HG02642 (cell line): ENCODE results near the gene ADORA1.

Experiments used
- ATAC-seq: cut with Tn5 transposase; IDR thresholded peaks from one replicate; pipeline ENCODE4 v1.9.1; 2021; ENCODE audit warnings: mild to moderate bottlenecking; ENCODE audit not compliant: unreplicated experiment, poor library complexity

ADORA1 gene

GRCh38 chr1:203153051-203153988, 25.8 kb downstream of the ADORA1 start:
- no peak for ATAC-seq

GRCh38 chr1:203153989-203154821, 26.7 kb downstream of the ADORA1 start:
- ATAC-seq: no peak

DNA sequence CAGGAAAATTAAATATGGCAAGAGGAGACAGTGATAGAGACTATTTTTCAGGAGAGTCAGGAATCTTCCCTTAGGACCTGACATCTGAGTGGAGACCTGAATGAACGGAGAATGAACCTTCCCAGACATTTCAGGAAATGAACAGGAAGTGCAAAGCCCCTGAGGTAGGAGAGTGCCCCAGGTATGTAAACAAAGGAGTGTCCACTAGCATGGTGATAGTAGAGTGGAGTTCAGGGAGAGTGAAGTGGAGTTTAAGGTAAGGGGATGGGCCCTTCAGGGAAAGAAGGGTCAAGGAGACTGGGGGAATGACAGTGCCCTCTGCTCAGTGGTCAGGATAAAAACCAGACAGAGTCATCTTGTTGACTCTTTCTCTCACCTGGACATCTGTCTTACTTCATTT, 28.8 kb downstream of the ADORA1 start:
- no peak for ATAC-seq

DNA sequence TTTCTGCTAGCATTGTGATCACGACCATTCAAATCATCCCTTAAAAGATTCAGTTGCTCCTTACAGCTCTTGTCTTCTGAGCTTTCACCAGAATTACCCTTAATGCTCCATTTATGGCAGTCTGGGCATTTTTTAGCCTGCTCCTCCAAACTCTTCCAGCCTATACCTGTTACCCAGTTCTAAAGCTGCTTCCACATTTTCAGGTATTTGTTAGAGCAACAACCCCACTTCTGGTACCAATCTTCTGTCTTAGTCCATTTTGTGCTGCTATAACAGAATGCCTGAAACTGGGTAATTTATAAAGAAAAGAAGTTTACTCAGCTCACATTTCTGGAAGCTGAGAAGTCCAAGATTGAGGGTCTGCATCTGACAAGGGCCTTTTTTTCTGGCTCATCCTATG, 30.9 kb downstream of the ADORA1 start:
- no peak for ATAC-seq

DNA sequence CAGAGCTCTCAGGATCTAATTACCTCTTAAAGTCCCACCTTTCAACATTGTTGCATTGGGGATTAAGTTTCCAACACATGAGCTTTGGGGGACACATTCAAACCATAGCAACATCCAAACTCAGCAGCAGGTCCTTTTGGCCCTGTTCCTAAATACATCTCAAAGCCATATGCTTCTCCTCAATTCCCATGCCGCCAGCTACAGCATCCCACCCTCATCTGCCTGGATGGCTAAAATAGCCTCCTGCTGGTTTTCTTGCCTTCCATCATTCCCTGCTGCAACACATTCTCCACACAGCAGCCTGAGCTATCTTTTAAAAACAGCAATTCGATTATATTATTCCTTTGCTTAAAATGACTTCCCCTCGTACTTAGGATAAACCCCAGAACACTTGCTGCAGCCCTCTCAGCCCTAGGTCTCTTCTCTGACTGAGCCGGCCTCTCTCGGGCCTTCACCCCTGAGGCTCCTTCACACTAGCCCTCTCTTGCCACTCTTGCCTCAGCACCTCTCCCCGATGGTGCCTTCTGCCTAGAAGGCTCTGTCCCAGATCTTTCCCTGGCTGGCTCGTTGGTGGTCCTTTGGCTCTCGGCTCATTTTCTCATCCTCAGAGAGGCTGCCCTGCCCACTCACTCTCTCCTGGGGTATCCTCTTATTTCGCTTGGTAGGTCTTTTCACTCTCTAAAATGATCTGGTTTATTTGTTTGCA, 31.6 kb downstream of the ADORA1 start:
- no peak for ATAC-seq

- no peak for ATAC-seq
Measured at GRCh38 chr1:203159844-203160243, 32.3 kb downstream of the ADORA1 start.

GRCh38 chr1:203161175-203161574, 33.6 kb downstream of the ADORA1 start:
- ATAC-seq: no peak

- ATAC-seq: no peak
Measured at GRCh38 chr1:203161703-203162102, 34.2 kb downstream of the ADORA1 start.

DNA sequence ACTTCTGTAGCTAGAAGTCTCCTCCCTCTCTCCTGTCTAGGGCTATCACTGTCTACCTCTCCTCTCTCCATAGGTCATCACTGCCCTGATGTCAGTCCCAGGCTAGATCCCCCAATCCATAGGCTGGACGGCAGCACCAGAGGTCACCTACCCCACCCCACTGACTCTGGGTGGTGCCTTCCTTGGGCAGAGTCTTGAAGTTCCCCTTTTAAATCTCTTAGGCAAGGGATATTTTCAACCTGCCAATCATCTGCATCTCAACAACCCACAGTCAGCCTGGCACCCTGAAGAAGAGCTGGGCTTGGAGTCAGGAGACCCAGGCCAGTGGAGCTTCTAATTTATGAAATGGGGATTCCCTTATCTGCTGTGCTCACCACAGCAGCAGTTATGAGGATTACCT, 34.9 kb downstream of the ADORA1 start:
- ATAC-seq: no peak

DNA sequence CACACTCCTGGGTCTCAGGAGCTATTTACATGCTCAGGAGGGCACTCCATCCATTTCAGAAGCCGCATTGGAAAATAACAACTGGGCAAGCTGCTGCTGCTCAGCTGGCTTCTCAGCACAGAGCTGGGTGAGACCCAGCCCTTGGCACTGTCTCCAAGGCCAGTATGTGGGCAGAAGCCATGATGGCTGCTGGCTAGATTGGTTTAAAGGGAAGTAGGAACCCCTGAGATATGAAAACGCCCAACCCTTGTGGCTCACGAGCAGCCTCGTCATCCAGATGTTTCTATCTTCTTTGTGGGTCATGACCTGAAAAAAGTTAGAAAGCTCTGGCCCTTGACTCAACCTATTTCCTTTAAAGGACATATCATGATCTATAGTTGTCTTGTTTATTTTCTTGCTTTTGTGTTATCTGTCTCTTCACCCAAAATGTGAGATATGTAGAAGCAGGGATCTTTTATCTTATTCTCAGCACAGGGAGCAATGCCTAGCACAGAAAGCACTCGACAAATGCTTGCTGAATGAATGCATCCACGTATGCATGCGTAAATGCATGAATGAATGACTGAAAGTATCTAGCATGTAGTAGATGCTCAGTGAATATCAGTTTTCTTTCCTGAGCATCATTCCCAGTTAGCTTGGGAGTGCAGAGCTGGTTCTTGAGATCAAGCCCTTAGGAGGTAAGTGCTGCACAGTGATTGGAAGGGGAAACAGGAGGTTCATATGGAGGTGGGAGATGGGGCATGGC, 36.5 kb downstream of the ADORA1 start:
- ATAC-seq: no peak

DNA sequence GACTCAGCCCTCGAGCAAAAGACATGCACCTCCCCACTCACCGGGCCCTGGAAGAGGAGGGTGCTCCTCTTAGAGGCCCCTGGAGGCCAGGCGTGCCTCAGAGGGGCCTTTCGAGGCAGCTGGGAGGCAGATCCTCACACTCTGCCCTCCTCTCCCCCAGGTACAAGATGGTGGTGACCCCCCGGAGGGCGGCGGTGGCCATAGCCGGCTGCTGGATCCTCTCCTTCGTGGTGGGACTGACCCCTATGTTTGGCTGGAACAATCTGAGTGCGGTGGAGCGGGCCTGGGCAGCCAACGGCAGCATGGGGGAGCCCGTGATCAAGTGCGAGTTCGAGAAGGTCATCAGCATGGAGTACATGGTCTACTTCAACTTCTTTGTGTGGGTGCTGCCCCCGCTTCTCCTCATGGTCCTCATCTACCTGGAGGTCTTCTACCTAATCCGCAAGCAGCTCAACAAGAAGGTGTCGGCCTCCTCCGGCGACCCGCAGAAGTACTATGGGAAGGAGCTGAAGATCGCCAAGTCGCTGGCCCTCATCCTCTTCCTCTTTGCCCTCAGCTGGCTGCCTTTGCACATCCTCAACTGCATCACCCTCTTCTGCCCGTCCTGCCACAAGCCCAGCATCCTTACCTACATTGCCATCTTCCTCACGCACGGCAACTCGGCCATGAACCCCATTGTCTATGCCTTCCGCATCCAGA, 37.7 kb downstream of the ADORA1 start:
- ATAC-seq: no peak

DNA sequence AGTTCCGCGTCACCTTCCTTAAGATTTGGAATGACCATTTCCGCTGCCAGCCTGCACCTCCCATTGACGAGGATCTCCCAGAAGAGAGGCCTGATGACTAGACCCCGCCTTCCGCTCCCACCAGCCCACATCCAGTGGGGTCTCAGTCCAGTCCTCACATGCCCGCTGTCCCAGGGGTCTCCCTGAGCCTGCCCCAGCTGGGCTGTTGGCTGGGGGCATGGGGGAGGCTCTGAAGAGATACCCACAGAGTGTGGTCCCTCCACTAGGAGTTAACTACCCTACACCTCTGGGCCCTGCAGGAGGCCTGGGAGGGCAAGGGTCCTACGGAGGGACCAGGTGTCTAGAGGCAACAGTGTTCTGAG, 38.3 kb downstream of the ADORA1 start:
- ATAC-seq: no peak

- ATAC-seq: no peak
Measured at GRCh38 chr1:203166192-203166940, 38.8 kb downstream of the ADORA1 start.

DNA sequence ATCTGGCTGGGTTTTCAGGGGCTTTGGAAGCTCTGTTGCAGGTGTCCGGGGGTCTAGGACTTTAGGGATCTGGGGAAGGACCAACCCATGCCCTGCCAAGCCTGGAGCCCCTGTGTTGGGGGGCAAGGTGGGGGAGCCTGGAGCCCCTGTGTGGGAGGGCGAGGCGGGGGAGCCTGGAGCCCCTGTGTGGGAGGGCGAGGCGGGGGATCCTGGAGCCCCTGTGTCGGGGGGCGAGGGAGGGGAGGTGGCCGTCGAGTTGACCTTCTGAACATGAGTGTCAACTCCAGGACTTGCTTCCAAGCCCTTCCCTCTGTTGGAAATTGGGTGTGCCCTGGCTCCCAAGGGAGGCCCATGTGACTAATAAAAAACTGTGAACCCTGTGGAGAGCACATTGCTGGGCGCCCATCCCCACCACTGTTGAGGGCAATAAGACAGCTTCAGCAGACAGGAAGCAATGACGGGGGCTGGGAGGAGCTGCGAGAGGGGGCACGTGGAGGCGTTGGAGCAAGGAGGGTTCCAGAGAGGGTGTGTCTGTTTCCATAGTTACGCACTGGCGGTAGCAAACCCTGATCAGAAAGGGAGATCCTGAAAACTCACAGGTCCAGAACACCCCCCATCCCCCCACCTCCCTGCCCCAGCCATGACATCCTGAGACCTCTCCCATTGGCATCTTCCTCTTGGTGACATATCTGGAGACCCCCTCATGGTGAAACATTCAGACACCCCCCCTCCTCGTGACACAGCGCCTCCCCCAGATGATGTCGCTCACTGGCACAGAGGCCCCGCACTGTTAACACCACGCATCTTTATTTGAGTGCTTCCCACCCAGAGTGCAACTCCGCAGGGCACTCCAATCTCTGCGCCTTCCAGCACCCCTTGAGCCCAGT, 39.7 kb downstream of the ADORA1 start:
- no peak for ATAC-seq

DNA sequence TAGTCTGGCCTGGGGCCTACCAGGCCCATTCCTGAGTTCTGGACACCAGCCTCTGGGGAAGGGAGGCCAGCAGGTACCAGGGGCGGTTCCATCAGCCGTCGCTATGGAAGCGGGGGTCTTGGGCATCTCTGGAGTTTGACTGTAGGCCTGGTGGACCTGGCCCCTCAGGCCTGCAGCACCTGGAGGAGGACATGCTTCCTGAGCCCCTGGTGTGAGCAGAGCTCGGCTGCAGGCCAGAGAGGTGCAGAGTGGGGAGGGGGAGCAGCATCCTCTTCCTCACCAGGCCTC, 40.3 kb downstream of the ADORA1 start:
- no peak for ATAC-seq

GRCh38 chr1:203168256-203168786, 40.8 kb downstream of the ADORA1 start:
- no peak for ATAC-seq

- ATAC-seq: no peak
Measured at GRCh38 chr1:203168991-203169390, 41.5 kb downstream of the ADORA1 start.
